Measurements from ENCODE around the gene RCN2.

DNA sequence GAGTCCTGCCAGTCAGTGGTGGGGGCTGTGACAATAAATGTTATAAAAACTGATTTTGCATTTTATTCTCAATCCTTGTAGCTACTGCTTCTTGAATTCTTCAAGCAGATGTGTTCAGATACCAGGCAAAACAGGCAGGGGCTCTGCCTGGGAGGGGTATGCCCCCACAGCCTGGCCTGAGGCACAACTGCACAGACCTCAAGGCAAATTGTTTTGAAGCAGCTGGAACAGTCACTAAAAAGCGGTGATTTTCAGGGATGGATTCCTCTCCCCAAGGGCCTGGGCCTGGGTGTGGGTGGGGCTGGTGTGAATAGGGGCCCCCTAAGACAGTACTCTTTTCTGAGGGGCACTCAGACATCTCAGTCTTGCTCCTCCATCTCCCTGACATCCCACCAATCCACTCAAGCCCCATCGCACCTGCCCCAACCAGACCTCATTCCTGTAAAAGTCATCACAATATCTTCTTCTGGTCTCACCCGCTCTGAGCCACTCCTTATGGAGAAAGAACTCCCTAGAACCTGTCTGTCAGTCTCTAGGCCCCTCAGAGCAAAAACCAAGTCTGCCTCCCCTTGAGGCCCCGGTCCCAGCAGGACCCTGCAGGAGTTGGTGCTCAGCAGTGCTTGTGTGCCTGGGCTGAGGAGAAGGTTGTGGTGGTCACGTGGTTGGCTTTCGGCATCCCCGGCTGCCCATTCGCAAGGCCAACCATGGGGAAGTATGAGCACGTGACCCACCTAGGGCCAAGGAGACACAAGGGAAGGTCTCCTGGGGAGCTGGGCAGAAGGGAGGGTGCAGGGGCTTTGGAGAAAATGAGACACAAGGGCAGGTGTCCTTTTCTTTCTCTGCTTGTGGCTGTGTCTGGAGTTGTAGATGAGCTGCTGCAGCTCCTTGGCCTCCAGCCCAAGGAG lies 60.4 kb downstream of the RCN2 start:
- no peak for TF ChIP-seq POLR2AphosphoS5 (IDR thresholded peaks at IDR 0.05)
- TF ChIP-seq, protein P1, sequence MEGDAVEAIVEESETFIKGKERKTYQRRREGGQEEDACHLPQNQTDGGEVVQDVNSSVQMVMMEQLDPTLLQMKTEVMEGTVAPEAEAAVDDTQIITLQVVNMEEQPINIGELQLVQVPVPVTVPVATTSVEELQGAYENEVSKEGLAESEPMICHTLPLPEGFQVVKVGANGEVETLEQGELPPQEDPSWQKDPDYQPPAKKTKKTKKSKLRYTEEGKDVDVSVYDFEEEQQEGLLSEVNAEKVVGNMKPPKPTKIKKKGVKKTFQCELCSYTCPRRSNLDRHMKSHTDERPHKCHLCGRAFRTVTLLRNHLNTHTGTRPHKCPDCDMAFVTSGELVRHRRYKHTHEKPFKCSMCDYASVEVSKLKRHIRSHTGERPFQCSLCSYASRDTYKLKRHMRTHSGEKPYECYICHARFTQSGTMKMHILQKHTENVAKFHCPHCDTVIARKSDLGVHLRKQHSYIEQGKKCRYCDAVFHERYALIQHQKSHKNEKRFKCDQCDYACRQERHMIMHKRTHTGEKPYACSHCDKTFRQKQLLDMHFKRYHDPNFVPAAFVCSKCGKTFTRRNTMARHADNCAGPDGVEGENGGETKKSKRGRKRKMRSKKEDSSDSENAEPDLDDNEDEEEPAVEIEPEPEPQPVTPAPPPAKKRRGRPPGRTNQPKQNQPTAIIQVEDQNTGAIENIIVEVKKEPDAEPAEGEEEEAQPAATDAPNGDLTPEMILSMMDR (IDR thresholded peaks at IDR 0.05): no peak
- TF ChIP-seq POLR2A (IDR thresholded peaks at IDR 0.05): no peak

Data from breast epithelium (tissue), 3 donors.